Panc1 (cell line): ENCODE data around the gene NR6A1.

Experiments
- POLR2AphosphoS5 ChIP-seq: IDR thresholded peaks from 2 replicates; pipeline ENCODE4 v1.6.1; 2012; ENCODE audit warnings: mild to moderate bottlenecking, low read depth, low read length, moderate library complexity
- TF ChIP-seq, protein P1 (sequence below): fragments of 450-650 bp; IDR thresholded peaks from 2 replicates; pipeline ENCODE4 v1.5.1; 2017; ENCODE audit warnings: mild to moderate bottlenecking

DNA sequence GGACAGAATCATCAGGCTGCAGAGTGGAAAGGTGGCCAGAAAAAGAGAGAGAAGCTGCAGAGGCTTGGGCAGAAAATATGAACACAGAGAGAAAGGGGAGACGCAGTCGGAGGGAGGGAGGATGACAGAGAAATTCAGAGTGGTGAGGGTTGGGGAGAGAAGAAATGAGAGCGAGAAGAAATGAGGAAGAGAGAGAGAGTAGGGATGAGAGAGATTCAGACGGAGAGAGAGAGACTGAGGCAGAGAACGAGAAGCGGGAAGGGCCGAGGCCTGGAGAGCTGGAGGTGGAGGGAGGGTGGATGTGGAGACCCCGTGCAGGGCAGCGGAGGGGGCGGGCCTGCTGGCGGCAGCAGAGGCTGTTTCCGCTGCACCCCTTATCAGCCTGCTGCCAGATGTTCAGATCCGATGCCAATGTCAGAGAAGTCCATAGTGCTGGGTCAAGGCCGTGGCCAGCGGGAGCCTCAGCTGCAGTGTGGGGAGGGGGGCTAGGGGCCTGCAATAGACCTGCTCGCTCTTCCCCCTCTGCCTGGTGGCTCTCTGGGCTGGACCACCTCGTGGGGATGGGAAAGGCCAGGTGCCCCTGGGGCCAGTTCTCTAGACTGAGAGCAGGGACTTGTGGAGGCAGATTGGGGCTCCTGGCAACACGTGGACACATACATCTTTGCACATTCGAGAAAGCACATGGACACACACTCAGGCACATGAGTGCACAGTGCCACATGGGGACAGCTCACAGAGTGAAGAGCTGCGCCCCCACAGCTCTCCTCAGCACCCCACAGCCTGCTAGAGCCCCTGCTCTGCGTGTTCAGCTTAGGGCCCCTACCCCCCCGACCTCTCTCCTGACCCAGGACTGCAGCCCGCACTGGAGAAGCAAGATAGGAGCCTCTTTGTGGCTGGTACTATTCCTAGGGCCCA, 259.0 kb downstream of the NR6A1 start:
- TF ChIP-seq POLR2AphosphoS5 = no peak
- TF ChIP-seq, protein P1, sequence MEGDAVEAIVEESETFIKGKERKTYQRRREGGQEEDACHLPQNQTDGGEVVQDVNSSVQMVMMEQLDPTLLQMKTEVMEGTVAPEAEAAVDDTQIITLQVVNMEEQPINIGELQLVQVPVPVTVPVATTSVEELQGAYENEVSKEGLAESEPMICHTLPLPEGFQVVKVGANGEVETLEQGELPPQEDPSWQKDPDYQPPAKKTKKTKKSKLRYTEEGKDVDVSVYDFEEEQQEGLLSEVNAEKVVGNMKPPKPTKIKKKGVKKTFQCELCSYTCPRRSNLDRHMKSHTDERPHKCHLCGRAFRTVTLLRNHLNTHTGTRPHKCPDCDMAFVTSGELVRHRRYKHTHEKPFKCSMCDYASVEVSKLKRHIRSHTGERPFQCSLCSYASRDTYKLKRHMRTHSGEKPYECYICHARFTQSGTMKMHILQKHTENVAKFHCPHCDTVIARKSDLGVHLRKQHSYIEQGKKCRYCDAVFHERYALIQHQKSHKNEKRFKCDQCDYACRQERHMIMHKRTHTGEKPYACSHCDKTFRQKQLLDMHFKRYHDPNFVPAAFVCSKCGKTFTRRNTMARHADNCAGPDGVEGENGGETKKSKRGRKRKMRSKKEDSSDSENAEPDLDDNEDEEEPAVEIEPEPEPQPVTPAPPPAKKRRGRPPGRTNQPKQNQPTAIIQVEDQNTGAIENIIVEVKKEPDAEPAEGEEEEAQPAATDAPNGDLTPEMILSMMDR = no peak
